ENCODE measurements around the gene RETREG2. TPM values are rescaled to one million over a fixed set of nuclear protein-coding genes. Genes with fewer than 3 reads are reported as not detected.

The RETREG2 gene
- total RNA-seq, 1 donor, result 76.0 TPM

DNA sequence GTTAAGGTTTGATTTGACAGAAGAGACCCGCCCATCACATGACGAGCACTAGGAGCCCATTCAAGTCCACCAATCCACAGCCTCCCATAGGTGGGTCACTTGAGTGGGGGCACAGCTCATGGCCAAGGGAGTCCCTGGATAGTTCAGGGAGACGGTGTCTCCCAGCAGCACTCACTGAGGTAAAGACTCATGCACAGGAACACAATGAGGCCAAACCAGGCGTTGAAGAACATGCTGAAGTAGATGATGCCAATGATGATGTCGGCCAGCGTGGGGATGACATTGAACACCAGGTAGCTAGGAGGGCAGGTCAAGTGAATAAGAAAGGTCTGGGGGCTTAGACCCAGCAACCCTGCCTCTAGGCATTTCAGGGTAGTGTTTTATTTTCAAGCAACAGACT, 36.7 kb downstream of the RETREG2 start:
- TF ChIP-seq, protein P1, sequence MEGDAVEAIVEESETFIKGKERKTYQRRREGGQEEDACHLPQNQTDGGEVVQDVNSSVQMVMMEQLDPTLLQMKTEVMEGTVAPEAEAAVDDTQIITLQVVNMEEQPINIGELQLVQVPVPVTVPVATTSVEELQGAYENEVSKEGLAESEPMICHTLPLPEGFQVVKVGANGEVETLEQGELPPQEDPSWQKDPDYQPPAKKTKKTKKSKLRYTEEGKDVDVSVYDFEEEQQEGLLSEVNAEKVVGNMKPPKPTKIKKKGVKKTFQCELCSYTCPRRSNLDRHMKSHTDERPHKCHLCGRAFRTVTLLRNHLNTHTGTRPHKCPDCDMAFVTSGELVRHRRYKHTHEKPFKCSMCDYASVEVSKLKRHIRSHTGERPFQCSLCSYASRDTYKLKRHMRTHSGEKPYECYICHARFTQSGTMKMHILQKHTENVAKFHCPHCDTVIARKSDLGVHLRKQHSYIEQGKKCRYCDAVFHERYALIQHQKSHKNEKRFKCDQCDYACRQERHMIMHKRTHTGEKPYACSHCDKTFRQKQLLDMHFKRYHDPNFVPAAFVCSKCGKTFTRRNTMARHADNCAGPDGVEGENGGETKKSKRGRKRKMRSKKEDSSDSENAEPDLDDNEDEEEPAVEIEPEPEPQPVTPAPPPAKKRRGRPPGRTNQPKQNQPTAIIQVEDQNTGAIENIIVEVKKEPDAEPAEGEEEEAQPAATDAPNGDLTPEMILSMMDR (IDR thresholded peaks at IDR 0.05; ENCODE audit: insufficient read depth, low read length), result no peak
- no peak for DNase-seq (ENCODE audit: low read depth)
- no peak overlapping the region for H3K4me3 ChIP-seq (ENCODE audit: low read depth, low read length)

DNA sequence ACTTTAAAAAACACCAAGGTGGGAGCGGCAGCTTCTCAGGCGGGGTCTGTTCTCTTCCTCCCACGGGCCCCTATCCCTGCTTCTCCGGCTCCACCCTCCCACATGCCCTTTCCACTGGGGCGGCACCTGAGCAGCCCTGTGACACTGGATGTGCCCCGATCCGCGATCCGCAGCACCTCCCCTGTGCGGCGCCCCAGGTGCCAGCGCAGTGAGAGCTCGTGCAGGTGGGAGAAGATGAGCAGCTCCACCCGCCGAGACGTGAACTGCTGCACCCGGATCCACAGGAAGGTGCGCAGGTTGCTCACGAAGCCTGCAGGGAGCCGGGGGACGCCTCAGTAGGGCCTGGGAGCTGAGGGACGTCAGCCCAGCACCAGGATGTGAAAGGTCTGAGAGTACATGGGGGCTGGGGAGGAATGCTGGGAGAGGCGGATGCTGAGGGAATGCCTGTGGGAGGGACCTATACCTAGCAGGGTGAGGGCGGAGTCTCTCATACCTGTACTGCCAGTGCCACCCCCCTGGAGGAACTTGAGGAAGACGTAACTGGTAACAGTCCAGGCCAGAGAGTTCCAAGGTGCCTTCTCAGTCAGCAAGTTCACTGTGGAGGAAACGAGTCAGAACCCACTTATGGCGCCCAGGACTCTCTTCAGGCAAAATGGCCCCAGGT, 37.9 kb downstream of the RETREG2 start:
- TF ChIP-seq, protein P1 (IDR thresholded peaks at IDR 0.05; ENCODE audit: insufficient read depth, low read length), result no peak
- no peak for DNase-seq (ENCODE audit: low read depth)
- H3K4me3 ChIP-seq (ENCODE audit: low read depth, low read length), result no peak overlapping the region

DNA sequence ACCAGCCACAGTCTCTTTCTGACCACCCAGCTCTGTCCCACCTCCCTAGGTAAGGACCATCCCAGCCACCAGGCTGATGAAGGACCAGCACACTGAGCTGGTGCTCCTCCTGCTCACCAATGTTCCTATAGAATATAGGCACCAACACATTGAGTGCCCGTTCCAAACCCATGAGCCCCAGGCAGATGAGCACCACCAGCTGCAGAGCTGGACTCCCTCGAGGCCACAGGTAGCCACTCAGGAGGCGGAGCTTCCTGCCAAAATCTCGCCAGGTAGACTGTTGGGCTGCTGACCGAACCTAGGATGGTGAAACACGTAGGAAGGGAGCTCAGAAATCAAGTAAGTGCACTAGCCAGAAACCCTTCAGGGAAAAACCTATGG, 38.5 kb downstream of the RETREG2 start:
- TF ChIP-seq, protein P1 (IDR thresholded peaks at IDR 0.05; ENCODE audit: insufficient read depth, low read length), result no peak
- no peak for DNase-seq (ENCODE audit: low read depth)
- no peak overlapping the region for H3K4me3 ChIP-seq (ENCODE audit: low read depth, low read length)

DNA sequence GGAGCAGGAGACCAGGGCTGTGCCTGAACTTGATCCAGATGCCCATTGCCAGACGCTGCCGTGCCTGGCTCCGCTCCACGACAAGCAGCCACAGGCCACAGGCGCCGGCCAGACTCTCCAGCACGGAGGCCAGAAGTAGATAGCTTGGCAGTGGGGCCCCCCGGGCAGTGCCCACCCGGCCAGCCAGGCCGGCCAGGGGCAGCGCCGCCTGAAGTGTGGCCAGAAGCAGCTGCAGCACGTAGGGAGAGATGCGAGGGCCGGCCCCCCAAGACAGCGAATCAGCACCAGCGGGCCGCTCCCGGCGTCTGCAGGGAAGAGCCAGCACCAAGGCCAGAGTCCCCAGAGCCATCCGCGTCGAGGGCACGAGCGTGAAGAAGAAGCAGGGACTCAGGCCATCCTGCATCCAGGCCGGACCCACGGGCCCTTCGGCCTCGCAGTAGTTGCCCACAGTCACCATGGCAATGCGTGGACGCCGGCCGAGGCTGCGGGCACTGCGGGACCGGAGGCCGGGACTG, 40.2 kb downstream of the RETREG2 start:
- H3K4me3 ChIP-seq (ENCODE audit: low read depth, low read length), result peak overlapping the region; percentile 71
- TF ChIP-seq, protein P1 (IDR thresholded peaks at IDR 0.05; ENCODE audit: insufficient read depth, low read length), result no peak
- DNase-seq (ENCODE audit: low read depth), result no peak

DNA sequence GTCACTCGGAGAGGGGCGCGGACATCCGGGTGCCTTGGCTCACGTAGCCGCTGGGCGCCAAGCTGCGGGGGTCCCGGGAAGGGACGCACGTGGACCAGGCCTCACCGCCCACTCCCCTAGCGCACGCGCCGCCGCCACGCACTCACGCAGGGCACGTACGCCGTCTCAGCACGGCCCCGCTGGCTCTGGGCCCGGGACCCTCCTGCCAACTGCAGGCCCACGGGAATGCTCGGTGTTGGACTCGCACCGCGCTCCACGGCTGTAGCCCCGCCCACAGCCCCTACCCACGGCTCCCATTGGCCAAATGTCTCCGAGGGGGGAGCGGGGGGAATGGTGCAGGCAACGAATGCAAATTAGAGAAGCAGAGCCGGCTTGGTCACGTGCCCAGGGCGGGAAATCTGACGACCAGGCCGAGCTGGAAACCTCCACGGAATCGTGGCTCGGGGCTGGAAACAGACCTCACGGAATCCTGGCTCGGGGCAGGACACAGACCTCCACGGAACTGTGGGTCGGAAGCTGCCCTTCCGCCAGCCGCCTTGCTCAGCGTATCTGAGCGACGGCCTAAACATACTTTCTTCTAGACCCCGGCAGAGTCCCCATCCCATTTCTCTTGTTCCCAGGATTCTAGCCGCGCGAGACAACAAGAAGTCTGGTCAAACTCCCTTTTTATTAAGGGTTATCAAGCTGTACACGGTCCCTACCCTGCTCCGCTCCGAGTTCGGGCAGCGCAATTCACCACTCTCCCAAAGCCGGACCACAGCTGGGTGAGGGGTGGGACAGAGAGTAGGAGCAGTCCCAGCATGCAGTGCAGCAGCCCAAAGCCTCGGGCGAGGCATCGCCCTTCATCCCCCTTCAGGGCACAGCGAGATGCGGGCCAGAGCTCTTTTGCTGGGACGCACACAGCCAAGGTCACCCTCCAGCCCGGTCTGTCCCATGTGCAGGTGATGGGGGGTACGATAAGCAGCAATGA, 40.9 kb downstream of the RETREG2 start, which contains the start of gene ABCB6:
Gene ABCB6 (minus strand): TSS at position 227 of the 970 bp plus-strand sequence. CDS start 285 bp downstream, outside the sequence.
- DNase-seq (ENCODE audit: low read depth), result peak; percentile 96
- TF ChIP-seq, protein P1 (IDR thresholded peaks at IDR 0.05; ENCODE audit: insufficient read depth, low read length), result no peak
- H3K4me3 ChIP-seq (ENCODE audit: low read depth, low read length), result peak within 1 kb of the TSS; percentile 71

DNA sequence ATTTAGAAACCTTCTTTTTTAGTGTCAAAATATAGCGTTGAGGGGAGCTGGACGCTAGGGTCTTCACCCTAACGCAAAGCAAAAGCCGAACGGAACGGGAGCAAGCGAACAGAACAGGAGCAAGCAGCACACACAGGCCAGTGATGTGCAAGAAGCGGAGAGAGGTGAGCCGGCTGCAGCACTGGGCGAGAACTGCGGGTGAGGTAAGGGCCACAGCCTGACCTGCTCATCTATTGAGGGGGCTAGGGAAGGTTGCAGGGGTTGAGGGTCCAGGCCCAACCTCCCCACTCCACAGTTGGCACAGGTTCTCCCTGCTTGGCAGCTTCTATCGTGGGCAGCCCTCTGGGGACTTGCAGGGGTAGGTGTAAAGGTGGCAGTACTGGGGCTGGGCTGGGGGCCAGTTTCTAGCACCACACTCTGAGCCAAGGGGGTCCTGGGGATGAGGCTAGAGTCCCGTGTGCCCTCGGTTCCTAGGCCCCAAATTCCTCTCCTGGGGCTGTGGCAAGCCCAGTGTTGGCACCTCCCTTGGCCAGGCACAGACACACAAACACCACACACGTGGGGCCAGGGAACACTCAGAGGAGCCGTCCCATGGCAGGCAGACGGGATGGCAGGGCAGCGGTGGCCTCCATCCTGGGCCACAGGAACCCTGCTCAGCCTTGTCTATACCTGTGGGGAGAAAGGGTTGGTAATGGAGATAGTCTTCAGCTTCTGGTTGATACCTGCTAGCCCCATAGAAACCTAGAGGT, 41.9 kb downstream of the RETREG2 start:
- H3K4me3 ChIP-seq (ENCODE audit: low read depth, low read length), result no peak overlapping the region
- TF ChIP-seq, protein P1 (IDR thresholded peaks at IDR 0.05; ENCODE audit: insufficient read depth, low read length), result no peak
- DNase-seq (ENCODE audit: low read depth), result no peak

Measured in fibroblast of the aortic adventitia (primary cell).